AG09319 (cell line): ENCODE data around the gene DSN1.

ENCODE experiments used
- DNase-seq: peaks from one replicate; pipeline ENCODE4 v3.0.0-alpha.2; 2010; ENCODE audit warnings: low read depth; ENCODE audit errors: extremely low read depth
- CTCF ChIP-seq: IDR thresholded peaks from 2 replicates; pipeline ENCODE4 v1.5.1; 2011; ENCODE audit warnings: low read depth, mild to moderate bottlenecking, inconsistent platforms, low read length, moderate library complexity

DSN1 gene

GRCh38 chr20:36784900-36785299 is 11.3 kb upstream of the DSN1 start:
- TF ChIP-seq CTCF: no peak

GRCh38 chr20:36784116-36784515 is 10.6 kb upstream of the DSN1 start:
- no peak for TF ChIP-seq CTCF
- no peak for DNase-seq

More at GRCh38 chr20:36784900-36785299, 11.3 kb upstream of the DSN1 start:
- no peak for DNase-seq

GRCh38 chr20:36779656-36780025 is 6.1 kb upstream of the DSN1 start:
- no peak for DNase-seq

GRCh38 chr20:36778831-36779655 is 5.5 kb upstream of the DSN1 start:
- no peak for DNase-seq
- TF ChIP-seq CTCF: no peak

More at GRCh38 chr20:36779656-36780025, 6.1 kb upstream of the DSN1 start:
- no peak for TF ChIP-seq CTCF

- no peak for DNase-seq
- no peak for TF ChIP-seq CTCF
Observed at GRCh38 chr20:36777576-36777975, 4.0 kb upstream of the DSN1 start.

GRCh38 chr20:36777167-36777566 is 3.6 kb upstream of the DSN1 start:
- no peak for TF ChIP-seq CTCF
- DNase-seq: no peak

GRCh38 chr20:36775826-36776225 is 2.3 kb upstream of the DSN1 start:
- TF ChIP-seq CTCF: no peak
- DNase-seq: no peak
